ENCODE measurements around the gene SLC9A6.

Gene SLC9A6

DNA sequence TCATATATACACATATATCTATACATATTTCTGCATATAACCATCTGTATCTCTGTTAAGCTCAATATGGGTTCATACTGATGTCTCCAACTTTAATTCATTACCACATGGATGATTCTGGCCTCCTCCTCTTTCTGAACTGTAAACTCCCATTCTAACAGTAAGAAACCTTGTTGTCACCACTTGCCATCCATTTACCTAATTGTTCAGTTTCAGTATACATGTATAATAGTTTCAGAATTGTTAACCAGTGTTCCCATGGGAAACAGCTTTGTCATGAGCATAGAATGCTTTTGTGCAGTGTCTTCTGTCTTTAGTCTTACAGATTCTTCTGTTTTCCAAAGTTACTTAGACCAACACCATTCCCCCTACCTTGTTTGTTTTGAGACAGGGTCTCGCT is 35.9 kb downstream of the SLC9A6 start:
- no peaks in the 10 kb centered on the region for H3K4me1 ChIP-seq (ENCODE audit: insufficient read depth, low read length)
- ATAC-seq (ENCODE audit: insufficient read depth, low read depth) (no peak), DNase-seq (no peak)
- H3K27me3 ChIP-seq (ENCODE audit: insufficient read depth, low read length, poor library complexity) = no peaks in the 10 kb centered on the region
- H3K4me2 ChIP-seq (ENCODE audit: insufficient read depth, low read length) = no peak overlapping the region
- H3K27ac ChIP-seq (ENCODE audit: low read length) = no peak overlapping the region
- no peak overlapping the region for H3K4me3 ChIP-seq (ENCODE audit: low read depth in 1 of 2, low read length in 2 of 2)
- TF ChIP-seq, protein P1, sequence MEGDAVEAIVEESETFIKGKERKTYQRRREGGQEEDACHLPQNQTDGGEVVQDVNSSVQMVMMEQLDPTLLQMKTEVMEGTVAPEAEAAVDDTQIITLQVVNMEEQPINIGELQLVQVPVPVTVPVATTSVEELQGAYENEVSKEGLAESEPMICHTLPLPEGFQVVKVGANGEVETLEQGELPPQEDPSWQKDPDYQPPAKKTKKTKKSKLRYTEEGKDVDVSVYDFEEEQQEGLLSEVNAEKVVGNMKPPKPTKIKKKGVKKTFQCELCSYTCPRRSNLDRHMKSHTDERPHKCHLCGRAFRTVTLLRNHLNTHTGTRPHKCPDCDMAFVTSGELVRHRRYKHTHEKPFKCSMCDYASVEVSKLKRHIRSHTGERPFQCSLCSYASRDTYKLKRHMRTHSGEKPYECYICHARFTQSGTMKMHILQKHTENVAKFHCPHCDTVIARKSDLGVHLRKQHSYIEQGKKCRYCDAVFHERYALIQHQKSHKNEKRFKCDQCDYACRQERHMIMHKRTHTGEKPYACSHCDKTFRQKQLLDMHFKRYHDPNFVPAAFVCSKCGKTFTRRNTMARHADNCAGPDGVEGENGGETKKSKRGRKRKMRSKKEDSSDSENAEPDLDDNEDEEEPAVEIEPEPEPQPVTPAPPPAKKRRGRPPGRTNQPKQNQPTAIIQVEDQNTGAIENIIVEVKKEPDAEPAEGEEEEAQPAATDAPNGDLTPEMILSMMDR (IDR thresholded peaks at IDR 0.05; ENCODE audit: borderline replicate concordance, extremely low read depth, low read length, poor library complexity, severe bottlenecking) = no peak
- TF ChIP-seq EZH2 (IDR thresholded peaks at IDR 0.05; ENCODE audit: borderline replicate concordance, low read depth, low read length, severe bottlenecking) = no peak
- no peak overlapping the region for H3K9ac ChIP-seq (ENCODE audit: low read depth, low read length)
- no peaks in the 10 kb centered on the region for H3K9me3 ChIP-seq (ENCODE audit: insufficient read depth, low read length, severe bottlenecking)
- H3K36me3 ChIP-seq (ENCODE audit: insufficient read depth, low read length) = peaks cover 15% of the 10 kb centered on the region; the same call in 1 of the 2 replicates
- no peak overlapping the region for H2AFZ ChIP-seq (ENCODE audit: low read depth, low read length)
- no peaks in the 10 kb centered on the region for H4K20me1 ChIP-seq (ENCODE audit: insufficient read depth, low read length)
- no peaks in the 10 kb centered on the region for H3K79me2 ChIP-seq (ENCODE audit: insufficient read depth, low read length)

DNA sequence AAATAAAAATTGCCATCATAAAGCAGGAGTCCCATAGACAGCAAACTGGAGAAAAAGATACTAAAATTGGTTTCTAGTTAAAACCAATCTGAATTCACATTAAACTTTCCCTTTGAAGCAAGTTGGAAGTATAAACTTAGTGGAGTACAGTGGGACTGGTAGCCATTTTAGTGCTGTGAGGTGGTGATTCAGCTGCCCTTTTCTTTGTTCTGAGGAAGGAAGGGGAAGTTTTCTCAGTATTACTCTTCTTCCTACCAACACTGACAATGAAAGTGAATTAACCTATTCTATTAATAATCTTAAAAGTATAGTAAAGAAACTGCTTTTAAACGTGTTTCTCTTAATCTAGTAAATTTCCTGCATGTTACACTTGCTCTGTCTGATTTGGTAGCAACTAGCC is 36.7 kb downstream of the SLC9A6 start:
- Histone ChIP-seq H2AFZ (ENCODE audit: low read depth, low read length) (no peak overlapping the region), H3K27me3 (ENCODE audit: insufficient read depth, low read length, poor library complexity) (no peaks in the 10 kb centered on the region), H4K20me1 (ENCODE audit: insufficient read depth, low read length) (no peaks in the 10 kb centered on the region), H3K79me2 (ENCODE audit: insufficient read depth, low read length) (no peaks in the 10 kb centered on the region), H3K4me2 (ENCODE audit: insufficient read depth, low read length) (no peak overlapping the region), H3K27ac (ENCODE audit: low read length) (no peak overlapping the region), H3K4me1 (ENCODE audit: insufficient read depth, low read length) (no peaks in the 10 kb centered on the region), H3K9ac (ENCODE audit: low read depth, low read length) (no peak overlapping the region), H3K36me3 (ENCODE audit: insufficient read depth, low read length) (peaks cover 15% of the 10 kb centered on the region; the same call in 1 of the 2 replicates), H3K9me3 (ENCODE audit: insufficient read depth, low read length, severe bottlenecking) (no peaks in the 10 kb centered on the region), H3K4me3 (ENCODE audit: low read depth in 1 of 2, low read length in 2 of 2) (no peak overlapping the region)
- ATAC-seq (ENCODE audit: insufficient read depth, low read depth) (no peak), DNase-seq (no peak)
- no peak for TF ChIP-seq EZH2 (IDR thresholded peaks at IDR 0.05; ENCODE audit: borderline replicate concordance, low read depth, low read length, severe bottlenecking)
- TF ChIP-seq, protein P1 (IDR thresholded peaks at IDR 0.05; ENCODE audit: borderline replicate concordance, extremely low read depth, low read length, poor library complexity, severe bottlenecking) = no peak

GRCh38 chrX:136025091-136025490 is 39.9 kb downstream of the SLC9A6 start:
- Histone ChIP-seq H3K9ac (ENCODE audit: low read depth, low read length) (no peak overlapping the region), H4K20me1 (ENCODE audit: insufficient read depth, low read length) (no peaks in the 10 kb centered on the region), H3K36me3 (ENCODE audit: insufficient read depth, low read length) (peaks cover 9% of the 10 kb centered on the region), H2AFZ (ENCODE audit: low read depth, low read length) (no peak overlapping the region), H3K9me3 (ENCODE audit: insufficient read depth, low read length, severe bottlenecking) (no peaks in the 10 kb centered on the region), H3K4me2 (ENCODE audit: insufficient read depth, low read length) (no peak overlapping the region), H3K79me2 (ENCODE audit: insufficient read depth, low read length) (no peaks in the 10 kb centered on the region), H3K27ac (ENCODE audit: low read length) (no peak overlapping the region), H3K4me1 (ENCODE audit: insufficient read depth, low read length) (no peaks in the 10 kb centered on the region), H3K27me3 (ENCODE audit: insufficient read depth, low read length, poor library complexity) (no peaks in the 10 kb centered on the region), H3K4me3 (ENCODE audit: low read depth in 1 of 2, low read length in 2 of 2) (no peak overlapping the region)
- ATAC-seq (ENCODE audit: insufficient read depth, low read depth) (no peak), DNase-seq (no peak)
- TF ChIP-seq, protein P1 (IDR thresholded peaks at IDR 0.05; ENCODE audit: borderline replicate concordance, extremely low read depth, low read length, poor library complexity, severe bottlenecking) = no peak
- TF ChIP-seq EZH2 (IDR thresholded peaks at IDR 0.05; ENCODE audit: borderline replicate concordance, low read depth, low read length, severe bottlenecking) = no peak
